GM12875 (cell line): ENCODE measurements around the gene IFIT3.
"Not testable (repeated sequence)": the region's sequence is repeated elsewhere in the genome, so short reads cannot be mapped to it uniquely, and the experiment has no call there.

Source experiments
- H3K4me3 ChIP-seq: one replicate; pipeline ENCODE4 v1.5.1; 2011; ENCODE audit warnings: low read depth, low read length, control low read depth
- CTCF ChIP-seq: IDR thresholded peaks from 2 replicates; pipeline ENCODE4 v1.5.1; 2011; ENCODE audit warnings: low read depth, mild to moderate bottlenecking, control low read depth, inconsistent platforms, low read length, moderate library complexity, borderline replicate concordance; ENCODE audit not compliant: insufficient read depth

IFIT3 gene

GRCh38 chr10:89330537-89331212 lies 2.9 kb downstream of the IFIT3 start:
- no peak for TF ChIP-seq CTCF
- no peak overlapping the region for H3K4me3 ChIP-seq

GRCh38 chr10:89331487-89332122 lies 3.8 kb downstream of the IFIT3 start:
- not testable (repeated sequence) for H3K4me3 ChIP-seq

GRCh38 chr10:89332123-89332633 lies 4.4 kb downstream of the IFIT3 start:
- peak overlapping the region; percentile 49 for H3K4me3 ChIP-seq
- TF ChIP-seq CTCF = no peak

DNA sequence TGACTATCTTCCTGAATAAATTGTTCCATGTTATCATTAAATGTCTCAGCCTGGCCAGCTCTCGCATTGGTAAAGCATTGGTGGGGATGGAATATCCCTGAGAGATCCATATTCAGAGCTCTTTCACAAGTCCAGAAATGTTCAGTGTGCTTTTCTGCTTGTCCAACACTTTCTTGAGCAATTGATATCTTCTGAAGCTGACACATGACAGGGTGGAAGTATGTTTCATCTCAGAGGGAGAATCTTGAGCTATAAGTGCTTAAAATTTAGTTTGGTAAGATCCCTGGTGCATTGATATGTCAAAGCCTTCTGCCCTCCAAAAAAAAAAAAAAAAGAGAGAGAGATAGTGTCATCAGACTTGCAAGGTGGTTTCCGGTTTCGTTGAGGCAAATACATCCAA lies 7.4 kb downstream of the IFIT3 start:
- H3K4me3 ChIP-seq = no peak overlapping the region
- no peak for TF ChIP-seq CTCF

DNA sequence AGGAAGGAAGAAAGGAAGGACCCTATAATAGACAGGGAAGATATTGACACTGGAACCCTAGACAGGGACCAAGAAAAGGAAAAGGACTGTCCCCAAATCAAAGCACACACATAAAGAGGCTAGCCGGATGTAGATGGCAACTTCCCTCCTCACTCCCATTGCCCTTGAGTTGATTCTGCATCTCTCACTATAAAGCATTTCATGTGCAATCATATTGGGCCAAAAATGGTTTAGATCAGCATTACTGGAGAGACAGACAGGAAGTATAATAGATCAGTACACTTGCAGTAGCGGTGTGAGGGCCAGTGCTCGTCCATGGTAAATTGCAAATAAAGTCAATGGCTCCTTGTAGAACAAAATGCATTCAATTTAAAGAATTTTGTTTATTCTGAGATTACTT lies 8.4 kb downstream of the IFIT3 start:
- no peak for TF ChIP-seq CTCF
- H3K4me3 ChIP-seq = no peak overlapping the region

DNA sequence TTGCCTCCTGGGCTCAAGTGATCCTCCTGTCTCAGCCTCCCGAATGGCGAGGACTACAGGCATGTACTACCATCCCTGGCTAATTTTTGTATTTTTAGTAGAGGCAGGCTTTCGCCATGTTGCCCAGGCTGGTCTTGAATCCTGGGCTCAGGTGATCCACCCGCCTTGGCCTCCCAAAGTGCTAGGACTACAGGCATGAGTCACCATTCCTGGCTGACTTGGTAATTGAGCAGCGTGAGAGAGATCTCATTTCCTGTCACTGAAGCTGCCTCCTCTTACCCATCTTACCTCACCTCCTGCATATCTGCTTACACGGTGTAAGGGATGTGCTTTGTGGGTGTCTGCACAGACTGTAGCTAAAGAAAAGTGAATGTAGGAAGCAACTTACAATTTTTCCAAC lies 9.7 kb downstream of the IFIT3 start:
- H3K4me3 ChIP-seq = no peak overlapping the region
- no peak for TF ChIP-seq CTCF

GRCh38 chr10:89338713-89339112 lies 10.9 kb downstream of the IFIT3 start:
- TF ChIP-seq CTCF = no peak
- no peak overlapping the region for H3K4me3 ChIP-seq
